HG02840 (cell line): ENCODE data around the gene UBE2D2.
A peak's percentile ranks its signal among the peaks of the same experiment; 100 is the strongest.

Experiments
- ATAC-seq: cut with Tn5 transposase; IDR thresholded peaks from one replicate; pipeline ENCODE4 v1.9.1; 2021; ENCODE audit warnings: mild to moderate bottlenecking, moderate library complexity, moderate number of reproducible peaks; ENCODE audit not compliant: unreplicated experiment, low FRiP score

The UBE2D2 gene

GRCh38 chr5:139634541-139634940, 73.4 kb downstream of the UBE2D2 start:
- ATAC-seq = no peak

GRCh38 chr5:139635191-139635590, 74.1 kb downstream of the UBE2D2 start:
- ATAC-seq = no peak

- no peak for ATAC-seq
Observed at GRCh38 chr5:139635606-139636206, 74.6 kb downstream of the UBE2D2 start.

GRCh38 chr5:139636207-139636792, 75.2 kb downstream of the UBE2D2 start:
- peak; percentile 66 for ATAC-seq

- ATAC-seq = peak; percentile 28
Observed at GRCh38 chr5:139636975-139637408, 75.9 kb downstream of the UBE2D2 start.

GRCh38 chr5:139637438-139638089, 76.4 kb downstream of the UBE2D2 start:
- peak; percentile 29 for ATAC-seq

- no peak for ATAC-seq
Observed at GRCh38 chr5:139638090-139638735, 77.1 kb downstream of the UBE2D2 start.

- no peak for ATAC-seq
Observed at GRCh38 chr5:139638736-139639618, 77.8 kb downstream of the UBE2D2 start.

GRCh38 chr5:139639619-139640380, 78.7 kb downstream of the UBE2D2 start:
- no peak for ATAC-seq

- no peak for ATAC-seq
Observed at GRCh38 chr5:139640421-139641115, 79.4 kb downstream of the UBE2D2 start.

- no peak for ATAC-seq
Observed at GRCh38 chr5:139641116-139642080, 80.3 kb downstream of the UBE2D2 start.

- ATAC-seq = no peak
Observed at GRCh38 chr5:139642213-139642612, 81.1 kb downstream of the UBE2D2 start.

- no peak for ATAC-seq
Observed at GRCh38 chr5:139642891-139643871, 82.0 kb downstream of the UBE2D2 start.

GRCh38 chr5:139644001-139644456, 82.9 kb downstream of the UBE2D2 start:
- no peak for ATAC-seq

GRCh38 chr5:139644646-139645429, 83.7 kb downstream of the UBE2D2 start:
- no peak for ATAC-seq

- ATAC-seq = no peak
Observed at GRCh38 chr5:139645430-139645871, 84.3 kb downstream of the UBE2D2 start.
